Panc1 (cell line): ENCODE data around the gene SLF2. TPM values are rescaled to one million over a fixed set of nuclear protein-coding genes. Genes with fewer than 3 reads are reported as not detected.

Experiments
- ATAC-seq: fragments of 200-7000 bp; cut with Tn5 transposase; 2 replicates; pipeline ENCODE4 v1.9.1; 2020; ENCODE audit warnings: mild to moderate bottlenecking, moderate library complexity
- BruUV-seq: library from RNA; stranded (reverse); fragments of 400-500 nt; replicated peaks from 2 replicates; lab custom pipeline; 2021; lab: Mats Ljungman, UMichigan
- CTCF ChIA-PET: fragments of 300-600 bp; sonication (Branson Sonifier 250); formaldehyde crosslinking; loops from one replicate; lab custom pipeline; 2022; ENCODE audit warnings: antibody characterized with exemption; lab: Charles Lee
- POLR2A ChIA-PET: fragments of 300-600 bp; sonication (Branson Sonifier 250); formaldehyde crosslinking; loops from one replicate; lab custom pipeline; 2022; ENCODE audit warnings: antibody characterized with exemption; lab: Charles Lee
- DNase-seq: peaks from one replicate; pipeline ENCODE4 v3.0.0-alpha.2; 2010; ENCODE audit warnings: low read depth, low spot score
- H3K27ac ChIP-seq: 2 replicates; pipeline ENCODE4 v1.5.1; 2011; ENCODE audit warnings: mild to moderate bottlenecking, low read length, inconsistent platforms
- H3K27me3 ChIP-seq: fragments of 200-500 bp; sonication (Bioruptor generic); 2 replicates; pipeline ENCODE4 v1.6.0; 2014; ENCODE audit warnings: low read length, inconsistent platforms; ENCODE audit not compliant: control insufficient read depth, insufficient read depth
- H3K36me3 ChIP-seq: fragments of 200-500 bp; sonication (Bioruptor generic); 2 replicates; pipeline ENCODE4 v1.5.1; 2014; ENCODE audit warnings: inconsistent platforms, mild to moderate bottlenecking, low read length, moderate library complexity; ENCODE audit not compliant: control insufficient read depth, insufficient read depth
- H3K4me1 ChIP-seq: 2 replicates; pipeline ENCODE4 v1.5.1; 2011; ENCODE audit warnings: inconsistent platforms, mild to moderate bottlenecking, low read length, moderate library complexity; ENCODE audit not compliant: control insufficient read depth, insufficient read depth
- H3K4me3 ChIP-seq, 2 experiments: 2 replicates each; pipeline ENCODE4 v1.5.1; 2011 to 2012; ENCODE audit warnings: low read depth in 2 of 2, low read length in 2 of 2, mild to moderate bottlenecking in 2 of 2, inconsistent platforms in 1 of 2, moderate library complexity in 1 of 2
- H3K9me3 ChIP-seq: fragments of 200-500 bp; sonication (Bioruptor generic); 2 replicates; pipeline ENCODE4 v1.5.1; 2014; ENCODE audit warnings: low read depth, mild to moderate bottlenecking, inconsistent platforms, low read length, moderate library complexity; ENCODE audit not compliant: control insufficient read depth, insufficient read depth
- POLR2AphosphoS5 ChIP-seq: IDR thresholded peaks from 2 replicates; pipeline ENCODE4 v1.6.1; 2012; ENCODE audit warnings: mild to moderate bottlenecking, low read depth, low read length, moderate library complexity
- SIN3A ChIP-seq: IDR thresholded peaks from 2 replicates; pipeline ENCODE4 v1.6.1; 2012; ENCODE audit warnings: low read depth, mild to moderate bottlenecking, low read length, moderate library complexity, borderline replicate concordance; ENCODE audit not compliant: insufficient read depth
- TCF7L2 ChIP-seq: IDR thresholded peaks from 2 replicates; pipeline ENCODE4 v1.6.1; 2011; ENCODE audit warnings: mild to moderate bottlenecking, low read depth, low read length, inconsistent platforms
- in situ Hi-C: cut with HindIII; loops from 2 replicates; pipeline ENCODE4 v1.10.0; 2016; ENCODE audit warnings: low sequenced_read_pairs, low pct_unique_long_range_greater_than_20kb
- intact Hi-C: fragments of 100-400 bp; cut with micrococcal nuclease; formaldehyde crosslinking; loops from one replicate; pipeline ENCODE4 v1.10.0; 2022; ENCODE audit not compliant: unreplicated experiment
- total RNA-seq: library from RNA; stranded (reverse); gene quantifications from one replicate; pipeline ENCODE4 v1.2.1, GENCODE V29; 2021; ENCODE audit not compliant: unreplicated experiment
- TF ChIP-seq, protein P1 (sequence below), 2 experiments: IDR thresholded peaks; 2 replicates each; pipeline ENCODE4 v1.6.1; 2011 to 2012; ENCODE audit warnings: low read depth in 2 of 2, control low read depth in 1 of 2, low read length in 1 of 2, mild to moderate bottlenecking in 1 of 2, moderate library complexity in 1 of 2; ENCODE audit not compliant: insufficient read depth in 1 of 2
- TF ChIP-seq, protein P2 (sequence below): fragments of 450-650 bp; IDR thresholded peaks from 2 replicates; pipeline ENCODE4 v1.5.1; 2017; ENCODE audit warnings: mild to moderate bottlenecking

Gene SLF2
- total RNA-seq, 1 experiment from 2014 or later: 38.8 TPM

DNA sequence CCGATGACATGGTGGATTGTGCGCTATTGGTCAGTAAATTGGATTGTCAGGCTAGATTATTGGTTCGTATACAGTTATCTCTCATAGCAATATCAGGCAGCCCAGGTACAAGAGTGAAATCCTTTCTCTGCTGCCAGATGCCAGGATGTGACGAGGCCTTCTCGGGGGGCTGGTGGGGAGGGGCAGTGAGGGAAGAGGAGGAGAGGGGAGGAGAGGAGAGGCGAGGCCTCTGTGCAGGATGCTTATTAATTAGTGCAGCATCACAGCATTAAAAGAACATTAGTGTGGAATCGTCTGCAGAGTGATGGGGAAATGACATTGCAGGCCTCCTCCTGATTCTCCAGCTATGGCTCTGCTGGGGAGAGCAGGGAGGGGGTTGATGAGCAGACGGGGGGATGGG is 30.5 kb upstream of the SLF2 start:
- ChIA-PET CTCF (no interaction called here), POLR2A (no interaction called here)
- Histone ChIP-seq H3K27me3 (no peaks in the 10 kb centered on the region), H3K4me3 (no peak overlapping the region), H3K27ac (no peak overlapping the region), H3K4me1 (no peaks in the 10 kb centered on the region), H3K36me3 (no peaks in the 10 kb centered on the region), H3K9me3 (no peaks in the 10 kb centered on the region)
- DNase-seq (no peak), ATAC-seq (no peak)
- TF ChIP-seq, protein P1, sequence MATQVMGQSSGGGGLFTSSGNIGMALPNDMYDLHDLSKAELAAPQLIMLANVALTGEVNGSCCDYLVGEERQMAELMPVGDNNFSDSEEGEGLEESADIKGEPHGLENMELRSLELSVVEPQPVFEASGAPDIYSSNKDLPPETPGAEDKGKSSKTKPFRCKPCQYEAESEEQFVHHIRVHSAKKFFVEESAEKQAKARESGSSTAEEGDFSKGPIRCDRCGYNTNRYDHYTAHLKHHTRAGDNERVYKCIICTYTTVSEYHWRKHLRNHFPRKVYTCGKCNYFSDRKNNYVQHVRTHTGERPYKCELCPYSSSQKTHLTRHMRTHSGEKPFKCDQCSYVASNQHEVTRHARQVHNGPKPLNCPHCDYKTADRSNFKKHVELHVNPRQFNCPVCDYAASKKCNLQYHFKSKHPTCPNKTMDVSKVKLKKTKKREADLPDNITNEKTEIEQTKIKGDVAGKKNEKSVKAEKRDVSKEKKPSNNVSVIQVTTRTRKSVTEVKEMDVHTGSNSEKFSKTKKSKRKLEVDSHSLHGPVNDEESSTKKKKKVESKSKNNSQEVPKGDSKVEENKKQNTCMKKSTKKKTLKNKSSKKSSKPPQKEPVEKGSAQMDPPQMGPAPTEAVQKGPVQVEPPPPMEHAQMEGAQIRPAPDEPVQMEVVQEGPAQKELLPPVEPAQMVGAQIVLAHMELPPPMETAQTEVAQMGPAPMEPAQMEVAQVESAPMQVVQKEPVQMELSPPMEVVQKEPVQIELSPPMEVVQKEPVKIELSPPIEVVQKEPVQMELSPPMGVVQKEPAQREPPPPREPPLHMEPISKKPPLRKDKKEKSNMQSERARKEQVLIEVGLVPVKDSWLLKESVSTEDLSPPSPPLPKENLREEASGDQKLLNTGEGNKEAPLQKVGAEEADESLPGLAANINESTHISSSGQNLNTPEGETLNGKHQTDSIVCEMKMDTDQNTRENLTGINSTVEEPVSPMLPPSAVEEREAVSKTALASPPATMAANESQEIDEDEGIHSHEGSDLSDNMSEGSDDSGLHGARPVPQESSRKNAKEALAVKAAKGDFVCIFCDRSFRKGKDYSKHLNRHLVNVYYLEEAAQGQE (IDR thresholded peaks at IDR 0.05; ENCODE audit: insufficient read depth in 1 of 2, low read depth in 2 of 2, low read length in 1 of 2): no peak
- no peak for TF ChIP-seq POLR2AphosphoS5
- TF ChIP-seq SIN3A: no peak
- no peak for TF ChIP-seq TCF7L2
- TF ChIP-seq, protein P2, sequence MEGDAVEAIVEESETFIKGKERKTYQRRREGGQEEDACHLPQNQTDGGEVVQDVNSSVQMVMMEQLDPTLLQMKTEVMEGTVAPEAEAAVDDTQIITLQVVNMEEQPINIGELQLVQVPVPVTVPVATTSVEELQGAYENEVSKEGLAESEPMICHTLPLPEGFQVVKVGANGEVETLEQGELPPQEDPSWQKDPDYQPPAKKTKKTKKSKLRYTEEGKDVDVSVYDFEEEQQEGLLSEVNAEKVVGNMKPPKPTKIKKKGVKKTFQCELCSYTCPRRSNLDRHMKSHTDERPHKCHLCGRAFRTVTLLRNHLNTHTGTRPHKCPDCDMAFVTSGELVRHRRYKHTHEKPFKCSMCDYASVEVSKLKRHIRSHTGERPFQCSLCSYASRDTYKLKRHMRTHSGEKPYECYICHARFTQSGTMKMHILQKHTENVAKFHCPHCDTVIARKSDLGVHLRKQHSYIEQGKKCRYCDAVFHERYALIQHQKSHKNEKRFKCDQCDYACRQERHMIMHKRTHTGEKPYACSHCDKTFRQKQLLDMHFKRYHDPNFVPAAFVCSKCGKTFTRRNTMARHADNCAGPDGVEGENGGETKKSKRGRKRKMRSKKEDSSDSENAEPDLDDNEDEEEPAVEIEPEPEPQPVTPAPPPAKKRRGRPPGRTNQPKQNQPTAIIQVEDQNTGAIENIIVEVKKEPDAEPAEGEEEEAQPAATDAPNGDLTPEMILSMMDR: no peak
- in situ Hi-C loops (no loop called here), intact Hi-C loops (no loop called here)
- BruUV-seq: no TSS peak

DNA sequence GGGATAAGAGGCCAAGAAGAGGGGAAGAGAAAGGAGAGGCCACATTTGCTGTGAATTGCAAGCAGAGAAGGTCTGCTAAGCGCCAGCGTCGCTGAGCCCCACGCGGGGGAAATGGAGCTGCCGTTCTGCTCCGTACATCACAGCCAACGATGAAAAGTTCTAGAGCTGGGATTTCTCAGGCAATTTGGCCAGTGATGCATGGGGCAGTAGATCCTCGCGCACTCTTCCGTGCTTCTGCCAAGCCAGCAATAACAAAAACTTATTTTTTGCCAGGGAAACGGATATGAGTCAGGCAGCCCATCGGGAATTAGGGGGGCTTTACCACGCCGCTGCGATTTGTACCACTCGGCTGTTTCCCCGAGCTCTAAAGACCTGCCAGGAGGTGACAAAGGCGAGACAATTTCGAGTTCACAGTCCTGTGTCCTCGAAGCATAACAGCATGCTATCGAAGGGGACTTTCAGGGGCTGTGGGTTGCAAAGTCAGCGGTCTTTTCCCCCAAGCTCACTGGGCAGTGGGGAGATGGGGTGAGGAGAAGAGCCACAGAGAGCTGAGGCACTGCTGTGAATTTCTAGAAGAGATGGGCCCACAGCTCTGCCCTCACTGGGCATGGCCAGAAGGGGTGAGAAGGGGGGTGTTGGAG is 30.0 kb upstream of the SLF2 start:
- DNase-seq (no peak), ATAC-seq (no peak)
- no peaks in the 10 kb centered on the region for H3K27me3 ChIP-seq
- H3K9me3 ChIP-seq: no peaks in the 10 kb centered on the region
- TF ChIP-seq SIN3A: no peak
- TF ChIP-seq, protein P1 (IDR thresholded peaks at IDR 0.05; ENCODE audit: insufficient read depth in 1 of 2, low read depth in 2 of 2, low read length in 1 of 2): no peak
- TF ChIP-seq POLR2AphosphoS5: no peak
- TF ChIP-seq TCF7L2: no peak
- TF ChIP-seq, protein P2: no peak
- no peaks in the 10 kb centered on the region for H3K36me3 ChIP-seq
- H3K4me3 ChIP-seq: no peak overlapping the region
- intact Hi-C loops (no loop called here), in situ Hi-C loops (no loop called here)
- H3K4me1 ChIP-seq: no peaks in the 10 kb centered on the region
- no TSS peak for BruUV-seq
- no peak overlapping the region for H3K27ac ChIP-seq
- ChIA-PET CTCF (no interaction called here), POLR2A (no interaction called here)
